GM23338 (cell line): Measurements from ENCODE around the gene SULT1C3.

ENCODE experiments used
- CREB1 ChIP-seq: fragments of 250-450 bp; sonication (Bioruptor Pico); IDR thresholded peaks from 2 replicates; pipeline ENCODE4 v1.5.0; 2020; ENCODE audit warnings: low read depth, mild to moderate bottlenecking, moderate library complexity
- EZH2 ChIP-seq: fragments of 200-600 bp; sonication (generic); IDR thresholded peaks from one replicate; pipeline ENCODE4 v1.8.0; 2017; ENCODE audit warnings: antibody characterized with exemption, mild to moderate bottlenecking, low read depth; ENCODE audit not compliant: unreplicated experiment
- EZH2phosphoT487 ChIP-seq: fragments of 200-600 bp; sonication (generic); IDR thresholded peaks from one replicate; pipeline ENCODE4 v1.8.1; 2018; ENCODE audit warnings: antibody characterized with exemption; ENCODE audit not compliant: unreplicated experiment
- POLR2AphosphoS5 ChIP-seq: IDR thresholded peaks from 2 replicates; pipeline ENCODE4 v1.6.1; 2016; ENCODE audit warnings: antibody characterized with exemption, low read depth
- ZNF331 ChIP-seq: fragments of 250-450 bp; sonication (Bioruptor Pico); IDR thresholded peaks from 2 replicates; pipeline ENCODE4 v1.5.0; 2020; ENCODE audit warnings: low read depth, mild to moderate bottlenecking, moderate library complexity
- TF ChIP-seq, protein P1 (sequence below), 2 experiments: fragments of 200-600 bp in 1 of 2; sonication (generic) in 1 of 2; conservative IDR thresholded peaks; 2 replicates each; pipeline versions ENCODE4 v1.5.1 to v1.6.1; 2016 to 2017; ENCODE audit warnings: antibody characterized with exemption in 2 of 2, low read depth in 2 of 2, mild to moderate bottlenecking in 2 of 2, moderate library complexity in 1 of 2
- TF ChIP-seq, protein P2 (sequence below): IDR thresholded peaks from one replicate; pipeline ENCODE4 v1.6.1; 2018; ENCODE audit warnings: antibody characterized with exemption; ENCODE audit not compliant: unreplicated experiment
- TF ChIP-seq, protein P3 (sequence below): IDR thresholded peaks from 2 replicates; pipeline ENCODE4 v1.6.1; 2016; ENCODE audit warnings: antibody characterized with exemption

DNA sequence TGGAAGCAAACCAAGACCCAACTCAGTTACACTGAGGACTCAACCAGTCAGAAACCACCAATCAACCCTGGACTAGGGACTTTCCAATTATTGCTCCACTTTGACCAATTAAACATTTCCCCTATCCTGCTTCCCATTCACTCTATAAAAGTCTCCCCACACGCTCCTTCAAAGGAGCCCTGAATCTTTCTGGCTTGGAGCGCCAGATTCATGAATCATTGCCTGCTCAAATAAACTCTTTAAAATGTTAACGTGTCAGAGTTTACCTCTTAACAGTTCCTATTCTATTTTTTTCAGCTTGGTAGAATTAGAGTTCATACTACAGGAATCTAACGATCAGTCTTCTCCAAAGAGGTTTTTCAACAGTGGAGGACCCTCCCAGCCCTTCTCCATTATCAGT, 28.2 kb downstream of the SULT1C3 start:
- TF ChIP-seq, protein P1, sequence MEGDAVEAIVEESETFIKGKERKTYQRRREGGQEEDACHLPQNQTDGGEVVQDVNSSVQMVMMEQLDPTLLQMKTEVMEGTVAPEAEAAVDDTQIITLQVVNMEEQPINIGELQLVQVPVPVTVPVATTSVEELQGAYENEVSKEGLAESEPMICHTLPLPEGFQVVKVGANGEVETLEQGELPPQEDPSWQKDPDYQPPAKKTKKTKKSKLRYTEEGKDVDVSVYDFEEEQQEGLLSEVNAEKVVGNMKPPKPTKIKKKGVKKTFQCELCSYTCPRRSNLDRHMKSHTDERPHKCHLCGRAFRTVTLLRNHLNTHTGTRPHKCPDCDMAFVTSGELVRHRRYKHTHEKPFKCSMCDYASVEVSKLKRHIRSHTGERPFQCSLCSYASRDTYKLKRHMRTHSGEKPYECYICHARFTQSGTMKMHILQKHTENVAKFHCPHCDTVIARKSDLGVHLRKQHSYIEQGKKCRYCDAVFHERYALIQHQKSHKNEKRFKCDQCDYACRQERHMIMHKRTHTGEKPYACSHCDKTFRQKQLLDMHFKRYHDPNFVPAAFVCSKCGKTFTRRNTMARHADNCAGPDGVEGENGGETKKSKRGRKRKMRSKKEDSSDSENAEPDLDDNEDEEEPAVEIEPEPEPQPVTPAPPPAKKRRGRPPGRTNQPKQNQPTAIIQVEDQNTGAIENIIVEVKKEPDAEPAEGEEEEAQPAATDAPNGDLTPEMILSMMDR (conservative IDR thresholded peaks at IDR 0.05; ENCODE audit: low read depth in 2 of 2) = no peak
- TF ChIP-seq EZH2phosphoT487 = no peak
- TF ChIP-seq, protein P2, sequence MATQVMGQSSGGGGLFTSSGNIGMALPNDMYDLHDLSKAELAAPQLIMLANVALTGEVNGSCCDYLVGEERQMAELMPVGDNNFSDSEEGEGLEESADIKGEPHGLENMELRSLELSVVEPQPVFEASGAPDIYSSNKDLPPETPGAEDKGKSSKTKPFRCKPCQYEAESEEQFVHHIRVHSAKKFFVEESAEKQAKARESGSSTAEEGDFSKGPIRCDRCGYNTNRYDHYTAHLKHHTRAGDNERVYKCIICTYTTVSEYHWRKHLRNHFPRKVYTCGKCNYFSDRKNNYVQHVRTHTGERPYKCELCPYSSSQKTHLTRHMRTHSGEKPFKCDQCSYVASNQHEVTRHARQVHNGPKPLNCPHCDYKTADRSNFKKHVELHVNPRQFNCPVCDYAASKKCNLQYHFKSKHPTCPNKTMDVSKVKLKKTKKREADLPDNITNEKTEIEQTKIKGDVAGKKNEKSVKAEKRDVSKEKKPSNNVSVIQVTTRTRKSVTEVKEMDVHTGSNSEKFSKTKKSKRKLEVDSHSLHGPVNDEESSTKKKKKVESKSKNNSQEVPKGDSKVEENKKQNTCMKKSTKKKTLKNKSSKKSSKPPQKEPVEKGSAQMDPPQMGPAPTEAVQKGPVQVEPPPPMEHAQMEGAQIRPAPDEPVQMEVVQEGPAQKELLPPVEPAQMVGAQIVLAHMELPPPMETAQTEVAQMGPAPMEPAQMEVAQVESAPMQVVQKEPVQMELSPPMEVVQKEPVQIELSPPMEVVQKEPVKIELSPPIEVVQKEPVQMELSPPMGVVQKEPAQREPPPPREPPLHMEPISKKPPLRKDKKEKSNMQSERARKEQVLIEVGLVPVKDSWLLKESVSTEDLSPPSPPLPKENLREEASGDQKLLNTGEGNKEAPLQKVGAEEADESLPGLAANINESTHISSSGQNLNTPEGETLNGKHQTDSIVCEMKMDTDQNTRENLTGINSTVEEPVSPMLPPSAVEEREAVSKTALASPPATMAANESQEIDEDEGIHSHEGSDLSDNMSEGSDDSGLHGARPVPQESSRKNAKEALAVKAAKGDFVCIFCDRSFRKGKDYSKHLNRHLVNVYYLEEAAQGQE = no peak
- TF ChIP-seq POLR2AphosphoS5 = no peak
- TF ChIP-seq EZH2 = no peak
- TF ChIP-seq ZNF331 (CRISPR knock-in tag) = no peak
- TF ChIP-seq, protein P3, sequence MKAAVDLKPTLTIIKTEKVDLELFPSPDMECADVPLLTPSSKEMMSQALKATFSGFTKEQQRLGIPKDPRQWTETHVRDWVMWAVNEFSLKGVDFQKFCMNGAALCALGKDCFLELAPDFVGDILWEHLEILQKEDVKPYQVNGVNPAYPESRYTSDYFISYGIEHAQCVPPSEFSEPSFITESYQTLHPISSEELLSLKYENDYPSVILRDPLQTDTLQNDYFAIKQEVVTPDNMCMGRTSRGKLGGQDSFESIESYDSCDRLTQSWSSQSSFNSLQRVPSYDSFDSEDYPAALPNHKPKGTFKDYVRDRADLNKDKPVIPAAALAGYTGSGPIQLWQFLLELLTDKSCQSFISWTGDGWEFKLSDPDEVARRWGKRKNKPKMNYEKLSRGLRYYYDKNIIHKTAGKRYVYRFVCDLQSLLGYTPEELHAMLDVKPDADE = no peak
- TF ChIP-seq CREB1 = no peak
